Psoas muscle (tissue), 8 donors: ENCODE measurements around the gene KRTAP10-9. TPM values are rescaled to one million over a fixed set of nuclear protein-coding genes. Genes with fewer than 3 reads are reported as not detected.
A peak's percentile ranks its signal among the peaks of the same experiment; 100 is the strongest.
"Not testable (repeated sequence)": the region's sequence is repeated elsewhere in the genome, so short reads cannot be mapped to it uniquely, and the experiment has no call there.

Experiments
- ATAC-seq, 4 donors: fragments of 200-7000 bp; cut with Tn5 transposase; one replicate each; pipeline ENCODE4 v1.9.1; 2020; ENCODE audit warnings: moderate library complexity in 3 of 4, mild to moderate bottlenecking in 2 of 4
- DNase-seq, 2 donors: peaks; one replicate each; pipeline ENCODE4 v3.0.0-alpha.2; 2020
- H3K27ac ChIP-seq: fragments of 200-600 bp; one replicate; pipeline ENCODE4 v1.8.0; 2022
- H3K27me3 ChIP-seq, 3 donors: fragments of 200-600 bp in 1 of 3; one replicate each; pipeline versions ENCODE4 v1.6.1 to v1.8.0; 2013 to 2022; ENCODE audit warnings: low read length in 2 of 3, mild to moderate bottlenecking in 2 of 3, moderate library complexity in 1 of 3; ENCODE audit not compliant: insufficient read depth in 3 of 3
- H3K36me3 ChIP-seq, 2 donors: fragments of 200-600 bp in 1 of 2; one replicate each; pipeline versions ENCODE4 v1.6.1 to v1.8.0; 2013 to 2022; ENCODE audit warnings: low read depth in 1 of 2, mild to moderate bottlenecking in 1 of 2, moderate library complexity in 1 of 2; ENCODE audit not compliant: insufficient read depth in 1 of 2
- H3K4me1 ChIP-seq: fragments of 200-600 bp; one replicate; pipeline ENCODE4 v1.8.0; 2022
- H3K4me3 ChIP-seq: fragments of 200-600 bp; one replicate; pipeline ENCODE4 v1.8.0; 2022; ENCODE audit warnings: mild to moderate bottlenecking
- H3K9me3 ChIP-seq: fragments of 200-600 bp; one replicate; pipeline ENCODE4 v1.8.0; 2022
- CTCF ChIP-seq: fragments of 200-600 bp; IDR thresholded peaks from one replicate; pipeline ENCODE4 v1.8.0; 2022; ENCODE audit warnings: antibody characterized with exemption
- WGBS, 3 donors: extraction: QIAGEN DNeasy Blood & Tissue Kit; methylation state at CpG; one replicate each; pipeline versions ENCODE4 v1.1.6 to v1.1.7; 2013; 5-methylcytosine and 5-hydroxymethylcytosine counted together
- intact Hi-C, 2 donors: fragments of 100-400 bp; cut with DNase I; formaldehyde crosslinking; loops; one replicate each; pipeline versions ENCODE4 v1.11.0 to v1.14.2; 2022
- polyA plus RNA-seq, 3 donors: library from polyadenylated mRNA; stranded (reverse); fragments of 200-250 nt; gene quantifications; one replicate each; pipeline ENCODE4 v1.2.3, GENCODE V29; 2013
- total RNA-seq, 4 donors: library from RNA; stranded (reverse); fragmentation: NEBNext Ultra II Directional in 2 of 4; extraction: Animal tissue kit (Norgen Biotek cat#: 25700) in 2 of 4; gene quantifications; one replicate each; pipeline versions ENCODE4 v1.2.1 to v1.2.4, GENCODE V29; 2021 to 2023
- donor health status: healthy with polysubstance abuse.
- donor health status: DM: no; HTN: no; CAD: no; lungs with moderate emphysema.
- donor health status: Bipolar disorder and iron deficiency.
- donor health status: healthy.
- donor health status: DM: yes; HTN: yes; CAD: no.
- donor health status: DM: no; HTN: no; CAD: no.
- donor health status: DM: no; HTN: no; CAD: no.
- donor health status: DM: yes; HTN: yes; CAD: no.

The KRTAP10-9 gene
- total and polyA plus RNA-seq, 7 donors: not detected

DNA sequence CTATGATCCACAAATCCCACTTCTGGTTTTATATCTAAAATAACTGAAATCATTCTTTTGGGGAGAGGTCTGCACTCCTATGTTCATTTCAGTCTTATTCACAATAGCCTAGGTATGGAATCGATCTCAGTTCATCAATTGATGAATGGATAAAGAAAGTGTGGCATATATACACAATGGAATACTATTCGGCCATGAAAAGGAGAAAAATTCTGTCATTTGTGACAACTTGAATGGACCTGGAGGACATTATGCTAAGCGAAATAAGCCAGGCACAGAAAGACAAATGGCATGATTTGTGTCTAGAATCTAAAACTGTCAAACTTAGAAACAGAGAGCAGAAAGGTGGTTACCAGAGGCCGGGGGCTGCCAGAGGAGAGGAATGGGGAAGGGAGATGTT is 20.4 kb upstream of the KRTAP10-9 start:
- ATAC-seq: no peak
- TF ChIP-seq CTCF: no peak
- H3K36me3 ChIP-seq: no peaks in the 10 kb centered on the region
- intact Hi-C loops: no loop called here
- 68 to 82% (median 74%) methylated on average over 4 of the region's 4 CpGs for WGBS, 3 donors
- H3K27me3 ChIP-seq: peaks cover 0 to 31% (median 9%) of the 10 kb centered on the region in 3 donors
- no peak for DNase-seq
- H3K4me1 ChIP-seq: no peaks in the 10 kb centered on the region
- H3K4me3 ChIP-seq: no peak overlapping the region
- peaks cover 6% of the 10 kb centered on the region for H3K9me3 ChIP-seq
- no peak overlapping the region for H3K27ac ChIP-seq

GRCh38 chr21:44609193-44609592 is 17.7 kb upstream of the KRTAP10-9 start:
- no peaks in the 10 kb centered on the region for H3K4me1 ChIP-seq
- TF ChIP-seq CTCF: no peak
- H3K36me3 ChIP-seq: no peaks in the 10 kb centered on the region
- no peak overlapping the region for H3K27ac ChIP-seq
- ATAC-seq (no peak), DNase-seq (no peak)
- intact Hi-C loops: no loop called here
- H3K4me3 ChIP-seq: no peak overlapping the region
- peaks cover 6% of the 10 kb centered on the region for H3K9me3 ChIP-seq
- H3K27me3 ChIP-seq: peaks cover 0 to 22% (median 12%) of the 10 kb centered on the region in 3 donors

DNA sequence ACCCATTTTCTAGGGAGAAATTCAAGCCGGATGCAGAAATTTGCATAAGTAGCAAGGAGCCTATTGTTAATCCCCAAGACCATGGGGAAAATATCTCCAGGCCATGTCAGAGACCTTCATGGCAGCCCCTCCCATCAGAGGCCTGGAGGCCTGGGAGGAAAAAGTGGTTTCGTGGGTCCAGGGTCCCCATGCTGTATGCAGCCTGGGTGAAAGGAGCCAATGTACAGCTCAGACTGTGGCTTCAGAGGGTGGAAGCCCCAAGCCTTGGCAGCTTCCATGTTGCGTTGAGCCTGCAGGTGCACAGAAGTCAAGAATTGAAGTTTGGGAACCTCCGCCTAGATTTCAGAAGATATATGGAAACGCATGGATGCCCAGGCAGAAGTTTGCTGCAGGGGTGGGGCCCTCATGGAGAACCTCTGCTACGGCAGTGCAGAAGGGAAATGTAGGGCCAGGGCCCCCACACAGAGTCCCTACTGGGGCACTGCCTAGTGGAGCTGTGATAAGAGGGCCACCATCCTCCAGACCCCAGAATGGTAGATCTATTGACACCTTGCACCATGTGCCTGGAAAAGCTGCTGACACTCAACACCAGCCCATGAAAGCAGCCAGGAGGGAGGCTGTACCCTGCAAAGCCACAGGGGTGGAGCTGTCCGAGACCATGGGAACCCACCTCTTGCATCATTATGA is 16.6 kb upstream of the KRTAP10-9 start:
- intact Hi-C loops: not testable (repeated sequence)

DNA sequence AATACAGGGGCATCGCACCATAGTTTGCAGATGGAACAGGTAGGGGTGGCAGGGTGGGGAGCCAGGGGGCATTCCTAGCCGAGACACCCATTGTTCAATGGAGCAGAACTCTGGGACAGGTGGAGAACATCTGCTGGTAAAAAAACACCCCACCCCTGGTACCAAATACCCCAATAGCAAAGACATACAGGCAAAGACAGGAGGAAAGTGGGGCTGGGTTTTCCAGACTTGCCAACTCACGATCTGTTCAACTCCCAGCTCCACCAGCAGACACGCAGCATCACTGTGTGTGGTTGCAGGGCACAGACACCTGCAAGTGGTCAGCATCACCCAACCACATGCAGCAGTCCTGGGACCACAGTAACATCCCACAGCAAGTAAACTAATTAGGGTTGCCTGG is 15.3 kb upstream of the KRTAP10-9 start:
- no peak for DNase-seq
- Histone ChIP-seq H3K4me1 (no peaks in the 10 kb centered on the region), H3K27me3 (peaks cover 0 to 37% (median 13%) of the 10 kb centered on the region in 3 donors), H3K9me3 (peaks cover 6% of the 10 kb centered on the region), H3K27ac (no peak overlapping the region), H3K36me3 (no peaks in the 10 kb centered on the region), H3K4me3 (no peak overlapping the region)
- intact Hi-C loops: no loop called here
- ATAC-seq: no peak
- WGBS, 3 donors: 78 to 84% (median 80%) methylated on average over 4 of the region's 4 CpGs
- no peak for TF ChIP-seq CTCF

More for the DNA sequence above, 16.6 kb upstream of the KRTAP10-9 start:
- not testable (repeated sequence) for H3K4me3 ChIP-seq, DNase-seq, H3K9me3 ChIP-seq, H3K4me1 ChIP-seq, ATAC-seq, H3K27ac ChIP-seq, H3K36me3 ChIP-seq
- WGBS, 3 donors: 94 to 96% (median 95%) methylated on average over 7 of the region's 7 CpGs
- peaks cover 0 to 25% (median 13%) of the 10 kb centered on the region in 3 donors for H3K27me3 ChIP-seq

DNA sequence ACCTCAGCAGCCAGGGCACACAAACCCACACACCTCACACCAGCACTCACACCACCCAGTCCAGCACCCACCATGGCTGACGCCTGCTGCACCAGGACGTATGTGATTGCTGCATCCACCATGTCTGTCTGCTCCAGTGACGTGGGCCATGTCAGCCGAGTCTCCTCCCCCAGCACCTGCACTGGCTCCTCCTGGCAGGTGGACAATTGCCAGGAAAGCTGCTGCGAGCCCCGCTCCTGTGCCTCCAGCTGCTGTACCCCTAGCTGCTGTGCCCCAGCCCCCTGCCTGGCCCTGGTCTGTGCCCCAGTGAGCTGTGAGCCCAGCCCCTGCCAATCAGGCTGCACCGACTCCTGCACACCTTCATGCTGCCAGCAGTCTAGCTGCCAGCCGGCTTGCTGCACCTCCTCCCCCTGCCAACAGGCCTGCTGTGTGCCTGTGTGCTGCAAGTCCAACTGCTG is 14.8 kb upstream of the KRTAP10-9 start, which contains the start of gene KRTAP10-8:
Gene KRTAP10-8, plus strand, starts transcription at position 51 of the 458 bp plus-strand sequence. Its CDS starts 22 bp downstream, at position 73.
- Histone ChIP-seq H3K4me1 (no peaks in the 10 kb centered on the region), H3K27me3 (peaks cover 0 to 39% (median 13%) of the 10 kb centered on the region in 3 donors), H3K36me3 (no peaks in the 10 kb centered on the region), H3K4me3 (no peak within 1 kb of the TSS), H3K9me3 (peaks cover 6% of the 10 kb centered on the region), H3K27ac (no peak within 1 kb of the TSS)
- no peak for TF ChIP-seq CTCF
- WGBS, 3 donors: 62 to 64% (median 64%) methylated on average over 8 of the region's 8 CpGs
- intact Hi-C loops: no loop called here
- ATAC-seq (no peak), DNase-seq (peak in 1 of 2 donors; percentile 38)
